Neutrophil (primary cell): ENCODE data around the gene CD300LF.

Source experiments
- H3K27ac ChIP-seq: fragments of 200-600 bp; sonication (generic); 2 replicates; pipeline ENCODE4 v1.5.1; 2016; ENCODE audit warnings: mild to moderate bottlenecking, moderate library complexity
- H3K27me3 ChIP-seq: fragments of 200-600 bp; sonication (generic); 2 replicates; pipeline ENCODE4 v1.6.0; 2016; ENCODE audit warnings: mild to moderate bottlenecking
- H3K36me3 ChIP-seq: fragments of 200-600 bp; sonication (generic); 2 replicates; pipeline ENCODE4 v1.5.1; 2017
- H3K4me1 ChIP-seq, 2 experiments: fragments of 200-600 bp in 1 of 2; sonication (generic) in 1 of 2; 1 replicate in 1 of 2; 2 replicates in 1 of 2; pipeline versions ENCODE4 v1.5.1 to v1.6.1; 2013 to 2016; ENCODE audit warnings: low read depth in 1 of 2, low read length in 1 of 2, mild to moderate bottlenecking in 1 of 2, moderate library complexity in 1 of 2; ENCODE audit not compliant: control insufficient read depth in 1 of 2, insufficient read depth in 1 of 2
- H3K4me3 ChIP-seq, 2 experiments: fragments of 200-600 bp in 1 of 2; sonication (generic) in 1 of 2; 1 replicate in 1 of 2; 2 replicates in 1 of 2; pipeline ENCODE4 v1.5.1; 2013 to 2016; ENCODE audit warnings: low read depth in 1 of 2, low read length in 1 of 2, mild to moderate bottlenecking in 1 of 2, moderate library complexity in 1 of 2
- H3K9me3 ChIP-seq: fragments of 200-600 bp; sonication (generic); 2 replicates; pipeline ENCODE4 v1.5.1; 2016
- TF ChIP-seq, protein P1 (sequence below): fragments of 200-600 bp; sonication (generic); IDR thresholded peaks from 2 replicates; pipeline ENCODE4 v1.5.1; 2016; ENCODE audit warnings: antibody characterized with exemption

Gene CD300LF

DNA sequence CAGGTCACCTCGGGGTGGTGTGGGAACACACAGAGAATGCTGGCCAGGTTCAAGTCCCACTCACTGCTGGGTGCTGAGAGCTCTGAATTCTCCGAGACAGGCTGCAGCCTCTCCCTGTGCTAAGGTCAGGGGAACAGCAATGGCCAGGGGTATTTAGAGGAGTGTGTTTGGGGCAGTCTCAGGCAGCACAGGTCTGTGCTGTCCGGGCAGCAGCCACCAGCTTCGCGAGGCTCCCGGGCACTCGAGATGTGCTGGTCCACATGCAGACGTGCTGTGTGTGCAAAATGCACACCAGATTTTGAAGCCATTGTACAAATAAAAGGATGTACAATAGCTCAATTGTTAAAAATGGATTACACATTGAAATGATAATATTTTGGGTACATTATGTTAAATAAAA lies 42.8 kb upstream of the CD300LF start:
- Histone ChIP-seq H3K9me3 (no peaks in the 10 kb centered on the region), H3K4me3 (no peak overlapping the region), H3K4me1 (peaks cover 94 to 95% of the 10 kb centered on the region in 2 experiments), H3K36me3 (peaks cover 11% of the 10 kb centered on the region), H3K27ac (no peak overlapping the region), H3K27me3 (no peaks in the 10 kb centered on the region)
- TF ChIP-seq, protein P1, sequence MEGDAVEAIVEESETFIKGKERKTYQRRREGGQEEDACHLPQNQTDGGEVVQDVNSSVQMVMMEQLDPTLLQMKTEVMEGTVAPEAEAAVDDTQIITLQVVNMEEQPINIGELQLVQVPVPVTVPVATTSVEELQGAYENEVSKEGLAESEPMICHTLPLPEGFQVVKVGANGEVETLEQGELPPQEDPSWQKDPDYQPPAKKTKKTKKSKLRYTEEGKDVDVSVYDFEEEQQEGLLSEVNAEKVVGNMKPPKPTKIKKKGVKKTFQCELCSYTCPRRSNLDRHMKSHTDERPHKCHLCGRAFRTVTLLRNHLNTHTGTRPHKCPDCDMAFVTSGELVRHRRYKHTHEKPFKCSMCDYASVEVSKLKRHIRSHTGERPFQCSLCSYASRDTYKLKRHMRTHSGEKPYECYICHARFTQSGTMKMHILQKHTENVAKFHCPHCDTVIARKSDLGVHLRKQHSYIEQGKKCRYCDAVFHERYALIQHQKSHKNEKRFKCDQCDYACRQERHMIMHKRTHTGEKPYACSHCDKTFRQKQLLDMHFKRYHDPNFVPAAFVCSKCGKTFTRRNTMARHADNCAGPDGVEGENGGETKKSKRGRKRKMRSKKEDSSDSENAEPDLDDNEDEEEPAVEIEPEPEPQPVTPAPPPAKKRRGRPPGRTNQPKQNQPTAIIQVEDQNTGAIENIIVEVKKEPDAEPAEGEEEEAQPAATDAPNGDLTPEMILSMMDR, result no peak

DNA sequence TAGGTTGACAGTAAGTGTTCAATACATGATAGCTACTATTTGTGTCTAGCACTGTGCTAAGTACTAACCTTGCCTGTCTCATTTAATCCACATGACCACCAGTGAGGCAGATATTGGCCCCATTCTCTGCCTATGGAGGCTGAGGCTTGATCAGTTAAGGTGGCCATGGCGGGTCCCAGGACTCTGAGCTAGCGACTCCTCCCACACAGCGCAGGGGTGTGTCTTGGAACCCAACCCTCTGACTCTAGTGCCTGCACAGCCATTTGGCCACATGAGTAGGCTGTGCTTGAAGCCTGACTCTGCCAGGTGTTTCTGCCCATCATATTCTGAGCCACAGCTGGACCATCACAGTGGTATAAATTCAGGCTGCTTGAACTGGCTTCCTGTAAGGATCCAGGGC lies 42.1 kb upstream of the CD300LF start:
- H3K4me3 ChIP-seq, result no peak overlapping the region
- H3K27ac ChIP-seq, result peak overlapping the region; percentile 10
- H3K27me3 ChIP-seq, result no peaks in the 10 kb centered on the region
- H3K36me3 ChIP-seq, result peaks cover 11% of the 10 kb centered on the region
- peaks cover 92 to 94% of the 10 kb centered on the region in 2 experiments for H3K4me1 ChIP-seq
- H3K9me3 ChIP-seq, result no peaks in the 10 kb centered on the region
- TF ChIP-seq, protein P1, result no peak

DNA sequence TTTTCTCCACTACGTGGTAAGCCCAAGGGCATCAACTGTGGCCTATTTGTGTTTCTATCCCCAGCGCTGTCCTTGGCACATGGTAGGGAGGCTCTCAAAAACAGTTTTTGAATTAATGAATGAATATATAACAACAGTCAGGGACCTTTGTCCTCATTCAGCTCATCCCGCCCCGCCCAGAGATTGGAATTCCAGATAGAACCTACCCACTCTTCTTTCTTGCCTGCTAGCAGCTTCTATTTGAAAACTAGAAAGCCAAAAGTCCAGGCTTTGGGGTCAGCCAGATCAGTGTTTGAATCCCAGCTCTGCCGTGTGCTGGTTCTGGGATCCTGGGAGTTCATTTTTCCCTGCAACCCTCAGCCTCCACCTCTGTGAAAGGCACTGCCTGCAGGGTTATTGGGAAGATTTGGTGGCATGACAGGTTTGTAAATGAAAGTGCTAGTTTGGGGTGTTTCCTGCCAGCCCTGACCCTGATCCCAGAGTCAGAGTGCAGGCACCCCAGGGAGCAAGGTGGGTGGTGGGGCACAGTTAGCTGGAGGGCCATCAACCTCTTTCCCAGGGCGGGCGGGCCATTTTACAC lies 40.2 kb upstream of the CD300LF start:
- peak overlapping the region; percentile 98 to 99 for H3K4me3 ChIP-seq
- TF ChIP-seq, protein P1, result no peak
- H3K36me3 ChIP-seq, result peaks cover 11% of the 10 kb centered on the region
- no peaks in the 10 kb centered on the region for H3K9me3 ChIP-seq
- peak overlapping the region; percentile 92 for H3K27ac ChIP-seq
- peaks cover 74 to 81% of the 10 kb centered on the region in 2 experiments for H3K4me1 ChIP-seq
- H3K27me3 ChIP-seq, result no peaks in the 10 kb centered on the region

DNA sequence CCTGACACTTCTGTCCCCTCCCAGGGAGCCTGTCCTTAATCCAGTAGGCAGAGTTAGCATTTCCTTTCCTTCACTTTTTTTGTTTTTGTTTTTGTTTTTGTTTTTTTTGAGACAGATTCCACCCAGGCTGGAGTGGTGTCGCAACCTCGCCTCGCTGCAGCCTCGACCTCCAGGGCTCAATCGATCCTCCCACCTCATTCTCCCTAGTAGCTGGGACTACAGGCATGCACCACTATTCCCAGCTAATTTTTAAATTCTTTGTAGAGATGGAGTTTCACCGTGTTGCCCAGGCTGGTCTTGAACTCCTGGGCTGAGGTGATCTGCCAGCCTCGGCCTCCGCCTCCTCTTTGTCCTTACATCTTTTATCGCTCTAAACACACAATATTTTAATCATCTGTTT lies 39.7 kb upstream of the CD300LF start:
- TF ChIP-seq, protein P1, result no peak
- H3K4me3 ChIP-seq, result peak overlapping the region; percentile 98 to 99
- no peaks in the 10 kb centered on the region for H3K9me3 ChIP-seq
- peaks cover 11% of the 10 kb centered on the region for H3K36me3 ChIP-seq
- H3K4me1 ChIP-seq, result peaks cover 74 to 81% of the 10 kb centered on the region in 2 experiments
- H3K27ac ChIP-seq, result peak overlapping the region; percentile 92
- H3K27me3 ChIP-seq, result no peaks in the 10 kb centered on the region

DNA sequence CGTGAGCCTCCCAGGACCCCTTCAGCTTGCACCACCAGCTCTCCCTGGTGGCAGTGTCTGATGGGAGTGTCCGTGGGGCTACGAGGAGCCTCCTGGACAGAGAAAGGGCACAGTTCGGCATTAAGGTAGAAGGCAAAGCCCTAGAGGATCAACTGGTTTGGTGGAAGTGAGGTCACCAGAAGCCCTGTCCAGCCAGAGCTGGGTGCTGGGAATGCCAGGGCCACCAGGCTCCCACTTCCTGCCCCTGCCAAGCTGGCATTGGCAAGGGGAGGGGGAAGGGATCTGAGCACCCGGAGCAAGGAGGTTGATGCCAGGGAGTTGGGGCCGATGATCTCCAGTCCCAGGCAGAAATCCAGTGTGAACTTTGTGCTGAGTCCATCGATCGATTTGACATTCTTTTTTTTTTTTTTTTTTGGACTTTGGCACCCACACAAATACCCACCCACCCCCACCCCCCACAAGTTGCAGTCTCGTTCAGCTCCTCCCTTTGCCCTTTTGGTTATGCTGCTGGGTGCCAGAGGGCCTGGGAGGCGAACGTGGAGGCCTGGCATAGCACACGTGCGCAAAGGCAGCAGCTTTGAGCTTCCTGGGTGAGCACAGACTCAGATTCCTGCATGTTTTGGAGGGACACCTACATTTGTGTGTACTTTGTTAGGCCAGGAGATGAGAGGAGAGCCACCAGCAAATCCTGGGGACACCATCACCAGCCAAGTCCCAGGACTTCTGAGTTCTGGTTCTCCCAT lies 37.8 kb upstream of the CD300LF start:
- H3K27me3 ChIP-seq, result no peaks in the 10 kb centered on the region
- peaks cover 26% of the 10 kb centered on the region for H3K36me3 ChIP-seq
- H3K27ac ChIP-seq, result peak overlapping the region; percentile 92
- no peaks in the 10 kb centered on the region for H3K9me3 ChIP-seq
- H3K4me3 ChIP-seq, result peak overlapping the region; percentile 98 to 99
- TF ChIP-seq, protein P1, result no peak
- H3K4me1 ChIP-seq, result peaks cover 76 to 80% of the 10 kb centered on the region in 2 experiments
